HepG2 (cell line): ENCODE results near the gene PLCXD1. TPM values are rescaled to one million over a fixed set of nuclear protein-coding genes. Genes with fewer than 3 reads are reported as not detected.

Experiments used
- ARHGAP35 ChIP-seq: sonication (generic); formaldehyde crosslinking; IDR thresholded peaks from 2 replicates; pipeline ENCODE4 v1.9.0; 2022; ENCODE audit warnings: mild to moderate bottlenecking, inconsistent platforms, moderate library complexity, missing genetic modification reagents, borderline replicate concordance
- IRF9 ChIP-seq: sonication (generic); formaldehyde crosslinking; IDR thresholded peaks from 2 replicates; pipeline ENCODE4 v1.8.0; 2022; ENCODE audit warnings: missing genetic modification reagents, mild to moderate bottlenecking, borderline replicate concordance
- POGZ ChIP-seq: sonication (generic); formaldehyde crosslinking; IDR thresholded peaks from 2 replicates; pipeline ENCODE4 v1.4.0; 2020; ENCODE audit warnings: mild to moderate bottlenecking, missing genetic modification reagents
- POLR2AphosphoS5 ChIP-seq: IDR thresholded peaks from 2 replicates; pipeline ENCODE4 v1.6.1; 2012; ENCODE audit warnings: low read depth, low read length
- SALL2 ChIP-seq: sonication (generic); formaldehyde crosslinking; IDR thresholded peaks from 2 replicates; pipeline ENCODE4 v1.8.1; 2023; ENCODE audit warnings: mild to moderate bottlenecking, missing genetic modification reagents, inconsistent platforms
- SOX6 ChIP-seq, 2 experiments: fragments of 450-650 bp in 1 of 2; sonication (generic) in 1 of 2; formaldehyde crosslinking in 1 of 2; IDR thresholded peaks; 2 replicates each; pipeline versions ENCODE4 v1.4.0 to v1.6.1; 2017 to 2020; ENCODE audit warnings: antibody characterized with exemption in 1 of 2, mild to moderate bottlenecking in 1 of 2, missing genetic modification reagents in 1 of 2
- TARDBP ChIP-seq: sonication (generic); formaldehyde crosslinking; IDR thresholded peaks from 2 replicates; pipeline ENCODE4 v1.8.0; 2022; ENCODE audit warnings: mild to moderate bottlenecking, missing genetic modification reagents
- TBX2 ChIP-seq: sonication (generic); formaldehyde crosslinking; IDR thresholded peaks from 2 replicates; pipeline ENCODE4 v1.5.0; 2020; ENCODE audit warnings: missing genetic modification reagents, mild to moderate bottlenecking, borderline replicate concordance
- TIGD3 ChIP-seq: sonication (generic); formaldehyde crosslinking; IDR thresholded peaks from 2 replicates; pipeline ENCODE4 v1.5.1; 2020; ENCODE audit warnings: mild to moderate bottlenecking, missing genetic modification reagents, borderline replicate concordance
- TSC22D2 ChIP-seq: sonication (generic); formaldehyde crosslinking; IDR thresholded peaks from 2 replicates; pipeline ENCODE4 v1.5.1; 2020; ENCODE audit warnings: missing genetic modification reagents, mild to moderate bottlenecking, borderline replicate concordance
- ZMYM2 ChIP-seq: sonication (generic); formaldehyde crosslinking; IDR thresholded peaks from 2 replicates; pipeline ENCODE4 v1.8.0; 2022; ENCODE audit warnings: mild to moderate bottlenecking, missing genetic modification reagents
- ZNF263 ChIP-seq: sonication (generic); formaldehyde crosslinking; IDR thresholded peaks from 2 replicates; pipeline ENCODE4 v1.4.0; 2020; ENCODE audit warnings: missing genetic modification reagents
- ZNF557 ChIP-seq: sonication (generic); formaldehyde crosslinking; IDR thresholded peaks from 2 replicates; pipeline ENCODE4 v1.4.0; 2020; ENCODE audit warnings: missing genetic modification reagents
- ZNF839 ChIP-seq: sonication (generic); formaldehyde crosslinking; IDR thresholded peaks from 2 replicates; pipeline ENCODE4 v1.4.0; 2020; ENCODE audit warnings: missing genetic modification reagents, mild to moderate bottlenecking, borderline replicate concordance
- ZSCAN25 ChIP-seq: sonication (generic); formaldehyde crosslinking; IDR thresholded peaks from 2 replicates; pipeline ENCODE4 v1.8.0; 2022; ENCODE audit warnings: mild to moderate bottlenecking, missing genetic modification reagents
- polyA plus RNA-seq, 8 experiments: library from polyadenylated mRNA; depleted of rRNA in 3 of 8; stranded (reverse) in 7 of 8; unstranded in 1 of 8; fragments of >200 nt; fragmentation: Illumina TruSeq in 4 of 8; extraction: Trizol in 4 of 8; gene quantifications; 2 replicates each; pipeline versions ENCODE4 v1.2.1 to v1.2.3, GENCODE V29; 2011 to 2016; ENCODE audit warnings: low read depth in 4 of 8, missing spikeins in 1 of 8, mixed read lengths in 1 of 8; ENCODE audit not compliant: insufficient read depth in 1 of 8
- total RNA-seq, 5 experiments: library from RNA; depleted of rRNA; stranded (reverse); fragments of >200 nt; fragmentation: Illumina TruSeq; extraction: Trizol; gene quantifications; 2 replicates each; pipeline ENCODE4 v1.2.3, GENCODE V29; 2016; ENCODE audit warnings: low read depth in 1 of 5
- TF ChIP-seq, protein P1 (sequence below), 2 experiments: fragments of 450-650 bp in 1 of 2; sonication (generic) in 1 of 2; formaldehyde crosslinking; IDR thresholded peaks; 2 replicates each; pipeline versions ENCODE4 v1.5.0 to v1.8.0; 2020 to 2022; ENCODE audit warnings: mild to moderate bottlenecking in 1 of 2, missing genetic modification reagents in 1 of 2
- TF ChIP-seq, protein P2 (sequence below): sonication (generic); formaldehyde crosslinking; IDR thresholded peaks from 2 replicates; pipeline ENCODE4 v1.5.1; 2020; ENCODE audit warnings: mild to moderate bottlenecking, missing genetic modification reagents, borderline replicate concordance

The PLCXD1 gene
- total and polyA plus RNA-seq, 2 of the 13 experiments (the other 11 are each of a cell fraction or from before 2014, with no cell fraction given): 87.7 to 153 TPM

GRCh38 chrX:262381-262909, 18.7 kb upstream of the PLCXD1 start (continued):
- TF ChIP-seq TIGD3 (CRISPR knock-in tag): no peak
- no peak for TF ChIP-seq ARHGAP35
- TF ChIP-seq POLR2AphosphoS5: peak; percentile 42; the same call in 1 of the 2 replicates
- peak; percentile 52 for TF ChIP-seq TBX2 (CRISPR knock-in tag)
- no peak for TF ChIP-seq ZNF839 (CRISPR knock-in tag)
- TF ChIP-seq TARDBP (CRISPR knock-in tag): peak; percentile 42; the same call in 1 of the 2 replicates
- TF ChIP-seq, protein P1, sequence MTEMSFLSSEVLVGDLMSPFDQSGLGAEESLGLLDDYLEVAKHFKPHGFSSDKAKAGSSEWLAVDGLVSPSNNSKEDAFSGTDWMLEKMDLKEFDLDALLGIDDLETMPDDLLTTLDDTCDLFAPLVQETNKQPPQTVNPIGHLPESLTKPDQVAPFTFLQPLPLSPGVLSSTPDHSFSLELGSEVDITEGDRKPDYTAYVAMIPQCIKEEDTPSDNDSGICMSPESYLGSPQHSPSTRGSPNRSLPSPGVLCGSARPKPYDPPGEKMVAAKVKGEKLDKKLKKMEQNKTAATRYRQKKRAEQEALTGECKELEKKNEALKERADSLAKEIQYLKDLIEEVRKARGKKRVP (CRISPR knock-in tag; IDR thresholded peaks at IDR 0.05): peak; percentile 42 to 92; a peak in 2 of 4 replicates
- 0 out of 2 replicates have a peak, but pooled peaks have one; percentile 25 for TF ChIP-seq POGZ (CRISPR knock-in tag)
- TF ChIP-seq ZSCAN25 (CRISPR knock-in tag): peak; percentile 78; the same call in 1 of the 2 replicates
- TF ChIP-seq SALL2 (CRISPR knock-in tag): no peak
- no peak for TF ChIP-seq SOX6 (IDR thresholded peaks at IDR 0.05)
- TF ChIP-seq SOX6 (CRISPR knock-in tag; IDR thresholded peaks at IDR 0.05): peak; percentile 51; the same call in 1 of the 2 replicates
- TF ChIP-seq ZNF263 (CRISPR knock-in tag): 0 out of 2 replicates have a peak, but pooled peaks have one; percentile 44
- 0 out of 2 replicates have a peak, but pooled peaks have one; percentile 37 for TF ChIP-seq IRF9 (CRISPR knock-in tag)
- TF ChIP-seq, protein P2, sequence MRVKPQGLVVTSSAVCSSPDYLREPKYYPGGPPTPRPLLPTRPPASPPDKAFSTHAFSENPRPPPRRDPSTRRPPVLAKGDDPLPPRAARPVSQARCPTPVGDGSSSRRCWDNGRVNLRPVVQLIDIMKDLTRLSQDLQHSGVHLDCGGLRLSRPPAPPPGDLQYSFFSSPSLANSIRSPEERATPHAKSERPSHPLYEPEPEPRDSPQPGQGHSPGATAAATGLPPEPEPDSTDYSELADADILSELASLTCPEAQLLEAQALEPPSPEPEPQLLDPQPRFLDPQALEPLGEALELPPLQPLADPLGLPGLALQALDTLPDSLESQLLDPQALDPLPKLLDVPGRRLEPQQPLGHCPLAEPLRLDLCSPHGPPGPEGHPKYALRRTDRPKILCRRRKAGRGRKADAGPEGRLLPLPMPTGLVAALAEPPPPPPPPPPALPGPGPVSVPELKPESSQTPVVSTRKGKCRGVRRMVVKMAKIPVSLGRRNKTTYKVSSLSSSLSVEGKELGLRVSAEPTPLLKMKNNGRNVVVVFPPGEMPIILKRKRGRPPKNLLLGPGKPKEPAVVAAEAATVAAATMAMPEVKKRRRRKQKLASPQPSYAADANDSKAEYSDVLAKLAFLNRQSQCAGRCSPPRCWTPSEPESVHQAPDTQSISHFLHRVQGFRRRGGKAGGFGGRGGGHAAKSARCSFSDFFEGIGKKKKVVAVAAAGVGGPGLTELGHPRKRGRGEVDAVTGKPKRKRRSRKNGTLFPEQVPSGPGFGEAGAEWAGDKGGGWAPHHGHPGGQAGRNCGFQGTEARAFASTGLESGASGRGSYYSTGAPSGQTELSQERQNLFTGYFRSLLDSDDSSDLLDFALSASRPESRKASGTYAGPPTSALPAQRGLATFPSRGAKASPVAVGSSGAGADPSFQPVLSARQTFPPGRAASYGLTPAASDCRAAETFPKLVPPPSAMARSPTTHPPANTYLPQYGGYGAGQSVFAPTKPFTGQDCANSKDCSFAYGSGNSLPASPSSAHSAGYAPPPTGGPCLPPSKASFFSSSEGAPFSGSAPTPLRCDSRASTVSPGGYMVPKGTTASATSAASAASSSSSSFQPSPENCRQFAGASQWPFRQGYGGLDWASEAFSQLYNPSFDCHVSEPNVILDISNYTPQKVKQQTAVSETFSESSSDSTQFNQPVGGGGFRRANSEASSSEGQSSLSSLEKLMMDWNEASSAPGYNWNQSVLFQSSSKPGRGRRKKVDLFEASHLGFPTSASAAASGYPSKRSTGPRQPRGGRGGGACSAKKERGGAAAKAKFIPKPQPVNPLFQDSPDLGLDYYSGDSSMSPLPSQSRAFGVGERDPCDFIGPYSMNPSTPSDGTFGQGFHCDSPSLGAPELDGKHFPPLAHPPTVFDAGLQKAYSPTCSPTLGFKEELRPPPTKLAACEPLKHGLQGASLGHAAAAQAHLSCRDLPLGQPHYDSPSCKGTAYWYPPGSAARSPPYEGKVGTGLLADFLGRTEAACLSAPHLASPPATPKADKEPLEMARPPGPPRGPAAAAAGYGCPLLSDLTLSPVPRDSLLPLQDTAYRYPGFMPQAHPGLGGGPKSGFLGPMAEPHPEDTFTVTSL (CRISPR knock-in tag): peak; percentile 49; the same call in 1 of the 2 replicates
- no peak for TF ChIP-seq ZNF557 (CRISPR knock-in tag)
- TF ChIP-seq TSC22D2: peak; percentile 25; the same call in 1 of the 2 replicates
- peak; percentile 77 for TF ChIP-seq ZMYM2 (CRISPR knock-in tag)
